Neural cell (in vitro differentiated cells): Measurements from ENCODE around the gene GPR158. TPM values are rescaled to one million over a fixed set of nuclear protein-coding genes. Genes with fewer than 3 reads are reported as not detected.

Experiments
- H2AFZ ChIP-seq: fragments of 200-600, 300-800 bp; sonication (generic), shearing (Covaris generic); 2 replicates; pipeline ENCODE4 v1.6.0; 2014; ENCODE audit warnings: low read depth, mild to moderate bottlenecking, antibody characterized with exemption, low read length, moderate library complexity
- H3F3A ChIP-seq: fragments of 200-600 bp; shearing (Covaris generic); 2 replicates; pipeline ENCODE4 v1.6.1; 2016; ENCODE audit warnings: mild to moderate bottlenecking, moderate library complexity, mixed read lengths, antibody characterized with exemption, low read length; ENCODE audit not compliant: insufficient read depth, poor library complexity, severe bottlenecking
- H3K27ac ChIP-seq: fragments of 200-600, 300-800 bp; sonication (generic), shearing (Covaris generic); 2 replicates; pipeline ENCODE4 v1.5.1; 2014; ENCODE audit warnings: mild to moderate bottlenecking, low read length, moderate library complexity
- H3K27me3 ChIP-seq: fragments of 300-800, 200-600 bp; sonication (generic), shearing (Covaris generic); 2 replicates; pipeline ENCODE4 v1.6.0; 2014; ENCODE audit warnings: mild to moderate bottlenecking, low read depth, low read length, moderate library complexity; ENCODE audit not compliant: insufficient read depth
- H3K36me3 ChIP-seq: fragments of 300-800, 200-600 bp; sonication (generic), shearing (Covaris generic); 2 replicates; pipeline ENCODE4 v1.5.1; 2014; ENCODE audit warnings: mild to moderate bottlenecking, antibody characterized with exemption, low read length, moderate library complexity; ENCODE audit not compliant: insufficient read depth
- H3K4me2 ChIP-seq: fragments of 300-800, 200-600 bp; sonication (generic), shearing (Covaris generic); 2 replicates; pipeline ENCODE4 v1.6.0; 2014; ENCODE audit warnings: mild to moderate bottlenecking, low read length
- H3K4me3 ChIP-seq: fragments of 300-800, 200-600 bp; sonication (generic), shearing (Covaris generic); 2 replicates; pipeline ENCODE4 v1.5.1; 2014; ENCODE audit warnings: mild to moderate bottlenecking, low read length, moderate library complexity
- H3K79me2 ChIP-seq: fragments of 200-600 bp; shearing (Covaris generic); replicated peaks from 2 replicates; pipeline ENCODE4 v1.6.0; 2014; ENCODE audit warnings: mild to moderate bottlenecking, low read length, moderate library complexity; ENCODE audit not compliant: insufficient read depth
- H3K9ac ChIP-seq: fragments of 300-800, 200-600 bp; sonication (generic), shearing (Covaris generic); 2 replicates; pipeline ENCODE4 v1.6.1; 2016; ENCODE audit warnings: mild to moderate bottlenecking, low read length, mixed read lengths
- H3K9me2 ChIP-seq: fragments of 200-600 bp; shearing (Covaris generic); 2 replicates; pipeline ENCODE4 v1.6.1; 2016; ENCODE audit warnings: mild to moderate bottlenecking, low read length, mixed read lengths; ENCODE audit not compliant: insufficient read depth
- H3K9me3 ChIP-seq: fragments of 200-600, 300-800 bp; sonication (generic), shearing (Covaris generic); 2 replicates; pipeline ENCODE4 v1.6.1; 2016; ENCODE audit warnings: mild to moderate bottlenecking, mixed run types, low read length, moderate library complexity, mixed read lengths
- H4K20me1 ChIP-seq: fragments of 200-600 bp; shearing (Covaris generic); 2 replicates; pipeline ENCODE4 v1.6.1; 2016; ENCODE audit warnings: mild to moderate bottlenecking, mixed run types; ENCODE audit not compliant: insufficient read depth
- EP300 ChIP-seq: fragments of 450-650 bp; conservative IDR thresholded peaks from 2 replicates; pipeline ENCODE4 v1.6.1; 2014; ENCODE audit warnings: antibody characterized with exemption, mild to moderate bottlenecking, moderate library complexity; ENCODE audit not compliant: poor library complexity, severe bottlenecking
- EZH2 ChIP-seq: fragments of 200-600, 300-800 bp; shearing (Covaris generic), sonication (generic); IDR thresholded peaks from 2 replicates; pipeline ENCODE4 v1.6.1; 2014; ENCODE audit warnings: antibody characterized with exemption, low read length, borderline replicate concordance, mild to moderate bottlenecking; ENCODE audit not compliant: insufficient read depth, poor library complexity, severe bottlenecking
- MXI1 ChIP-seq: fragments of 450-650 bp; conservative IDR thresholded peaks from 2 replicates; pipeline ENCODE4 v1.6.1; 2014; ENCODE audit warnings: antibody characterized with exemption, mild to moderate bottlenecking; ENCODE audit not compliant: poor library complexity, severe bottlenecking
- POLR2AphosphoS5 ChIP-seq: IDR thresholded peaks from 2 replicates; pipeline ENCODE4 v1.6.1; 2012
- RAD21 ChIP-seq: fragments of 450-650 bp; conservative IDR thresholded peaks from 2 replicates; pipeline ENCODE4 v1.6.1; 2014; ENCODE audit warnings: antibody characterized with exemption, mild to moderate bottlenecking, moderate library complexity
- REST ChIP-seq: IDR thresholded peaks from 2 replicates; pipeline ENCODE4 v1.6.1; 2012; ENCODE audit warnings: borderline replicate concordance
- SMC3 ChIP-seq: fragments of 450-650 bp; conservative IDR thresholded peaks from 2 replicates; pipeline ENCODE4 v1.6.1; 2014; ENCODE audit warnings: antibody characterized with exemption, mild to moderate bottlenecking, moderate library complexity; ENCODE audit not compliant: poor library complexity
- TAF1 ChIP-seq: IDR thresholded peaks from 2 replicates; pipeline ENCODE4 v1.6.1; 2012; ENCODE audit warnings: low read depth
- polyA plus RNA-seq: library from polyadenylated mRNA; depleted of rRNA; stranded (reverse); fragments of >200 nt; gene quantifications from 2 replicates; pipeline ENCODE4 v1.2.3, GENCODE V29; 2014
- TF ChIP-seq, protein P1 (sequence below): fragments of 450-650 bp; IDR thresholded peaks from 2 replicates; pipeline ENCODE4 v1.5.1; 2014; ENCODE audit warnings: antibody characterized with exemption, mild to moderate bottlenecking, moderate library complexity; ENCODE audit not compliant: poor library complexity, severe bottlenecking

Gene GPR158
- polyA plus RNA-seq, 1 donor from 2014 or later: 2.1 TPM

GRCh38 chr10:25393621-25394020 is 218.8 kb downstream of the GPR158 start:
- no peaks in the 10 kb centered on the region for H3K9me2 ChIP-seq
- H3K4me3 ChIP-seq: no peak overlapping the region
- no peak overlapping the region for H3K9ac ChIP-seq
- H3F3A ChIP-seq: no peaks in the 10 kb centered on the region
- H3K36me3 ChIP-seq: no peaks in the 10 kb centered on the region
- no peak overlapping the region for H2AFZ ChIP-seq
- no peak for TF ChIP-seq SMC3
- no peak for TF ChIP-seq REST
- TF ChIP-seq, protein P1, sequence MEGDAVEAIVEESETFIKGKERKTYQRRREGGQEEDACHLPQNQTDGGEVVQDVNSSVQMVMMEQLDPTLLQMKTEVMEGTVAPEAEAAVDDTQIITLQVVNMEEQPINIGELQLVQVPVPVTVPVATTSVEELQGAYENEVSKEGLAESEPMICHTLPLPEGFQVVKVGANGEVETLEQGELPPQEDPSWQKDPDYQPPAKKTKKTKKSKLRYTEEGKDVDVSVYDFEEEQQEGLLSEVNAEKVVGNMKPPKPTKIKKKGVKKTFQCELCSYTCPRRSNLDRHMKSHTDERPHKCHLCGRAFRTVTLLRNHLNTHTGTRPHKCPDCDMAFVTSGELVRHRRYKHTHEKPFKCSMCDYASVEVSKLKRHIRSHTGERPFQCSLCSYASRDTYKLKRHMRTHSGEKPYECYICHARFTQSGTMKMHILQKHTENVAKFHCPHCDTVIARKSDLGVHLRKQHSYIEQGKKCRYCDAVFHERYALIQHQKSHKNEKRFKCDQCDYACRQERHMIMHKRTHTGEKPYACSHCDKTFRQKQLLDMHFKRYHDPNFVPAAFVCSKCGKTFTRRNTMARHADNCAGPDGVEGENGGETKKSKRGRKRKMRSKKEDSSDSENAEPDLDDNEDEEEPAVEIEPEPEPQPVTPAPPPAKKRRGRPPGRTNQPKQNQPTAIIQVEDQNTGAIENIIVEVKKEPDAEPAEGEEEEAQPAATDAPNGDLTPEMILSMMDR: no peak
- no peak for TF ChIP-seq RAD21
- no peak for TF ChIP-seq POLR2AphosphoS5
- TF ChIP-seq TAF1: no peak
- TF ChIP-seq MXI1: no peak
- no peak for TF ChIP-seq EZH2
- TF ChIP-seq EP300: no peak
- H3K27me3 ChIP-seq: no peaks in the 10 kb centered on the region
- H3K79me2 ChIP-seq: no peaks in the 10 kb centered on the region
- H3K9me3 ChIP-seq: peaks cover 5% of the 10 kb centered on the region
- H3K4me2 ChIP-seq: no peak overlapping the region
- H4K20me1 ChIP-seq: no peaks in the 10 kb centered on the region
- no peak overlapping the region for H3K27ac ChIP-seq

DNA sequence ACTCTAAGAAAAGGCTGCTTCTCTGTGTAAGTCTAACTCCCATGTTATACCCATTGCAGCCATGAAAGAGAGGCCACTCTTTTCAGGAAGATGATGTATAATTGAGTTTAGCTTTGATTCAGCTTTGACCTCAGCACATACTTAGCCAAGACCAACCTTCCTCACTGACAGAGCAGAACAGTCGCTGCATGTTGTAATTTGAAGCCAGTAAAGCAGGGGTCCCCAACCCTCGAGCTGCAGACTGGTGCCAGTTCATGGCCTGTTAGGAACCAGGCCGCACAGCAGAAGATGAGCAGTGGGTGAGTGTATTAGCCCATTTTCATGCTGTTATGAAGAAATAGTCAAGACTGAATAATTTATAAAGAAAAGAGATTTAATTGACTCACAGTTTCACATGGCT is 223.9 kb downstream of the GPR158 start:
- TF ChIP-seq EZH2 (no peak), RAD21 (no peak), MXI1 (no peak), TAF1 (no peak), SMC3 (no peak), EP300 (no peak), POLR2AphosphoS5 (no peak), REST (no peak)
- TF ChIP-seq, protein P1: no peak
- Histone ChIP-seq H3F3A (no peaks in the 10 kb centered on the region), H3K4me2 (no peak overlapping the region), H3K9ac (no peak overlapping the region), H3K4me3 (no peak overlapping the region), H2AFZ (no peak overlapping the region), H3K27me3 (no peaks in the 10 kb centered on the region), H3K36me3 (no peaks in the 10 kb centered on the region), H3K9me2 (no peaks in the 10 kb centered on the region), H3K27ac (no peak overlapping the region), H3K9me3 (no peaks in the 10 kb centered on the region), H3K79me2 (no peaks in the 10 kb centered on the region), H4K20me1 (no peaks in the 10 kb centered on the region)
